ENCODE results near the gene ANKRD2. TPM values are rescaled to one million over a fixed set of nuclear protein-coding genes. Genes with fewer than 3 reads are reported as not detected.

ANKRD2 gene
- total and polyA plus RNA-seq, 2 donors (not counting 3 experiments of a cell fraction or from before 2014, with no cell fraction given): 1.6 to 1.8 TPM

DNA sequence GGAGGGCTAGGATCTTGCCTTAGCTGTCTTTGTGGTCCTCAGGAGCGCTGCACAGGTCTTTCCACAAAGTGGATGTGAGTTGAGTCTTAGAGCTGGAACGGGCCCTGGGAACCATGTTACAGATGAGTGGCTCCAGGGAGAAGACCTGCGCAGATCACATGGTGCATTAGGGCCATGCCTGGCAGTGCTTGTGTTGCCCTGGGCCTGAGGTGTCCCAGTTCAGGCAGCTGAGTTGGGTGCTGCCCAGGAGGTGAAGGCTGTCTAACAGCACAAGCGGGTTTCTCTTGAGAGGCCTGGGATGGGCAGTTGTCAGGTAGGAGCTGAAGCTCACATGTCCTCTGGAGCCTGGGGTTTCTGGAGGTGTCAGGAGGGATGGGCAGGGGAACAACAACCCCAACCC lies 33.7 kb upstream of the ANKRD2 start:
- Histone ChIP-seq H3K36me3 (ENCODE audit: control insufficient read depth in 2 of 2, extremely low read depth in 1 of 2, insufficient read depth in 2 of 2, low read length in 2 of 2) (no peaks in the 10 kb centered on the region), H3K27me3 (ENCODE audit: control insufficient read depth in 2 of 2, insufficient read depth in 2 of 2, low read length in 2 of 2) (no peaks in the 10 kb centered on the region), H3K27ac (ENCODE audit: insufficient read depth, low read depth, low read length) (peak overlapping the region; percentile 8), H3K9ac (replicated peaks; ENCODE audit: extremely low read depth, insufficient read depth, low read length) (no peak overlapping the region), H3K4me1 (ENCODE audit: control insufficient read depth, extremely low read depth, insufficient read depth, low read length) (peaks cover 44% of the 10 kb centered on the region), H2AFZ (ENCODE audit: low read depth, low read length) (no peak overlapping the region), H3K9me3 (replicated peaks; ENCODE audit: control insufficient read depth, insufficient read depth, low read length) (no peaks in the 10 kb centered on the region), H3K4me3 (replicated peaks in 1 of 3; ENCODE audit: insufficient read depth in 1 of 3, low read depth in 1 of 3, low read length in 3 of 3) (no peak overlapping the region), H3K9me1 (replicated peaks; ENCODE audit: control insufficient read depth, extremely low read depth, insufficient read depth, low read length) (no peaks in the 10 kb centered on the region), H4K20me1 (replicated peaks; ENCODE audit: control insufficient read depth, extremely low read depth, insufficient read depth, low read length) (no peaks in the 10 kb centered on the region), H3K4me2 (ENCODE audit: insufficient read depth, low read length) (no peak overlapping the region), H3K79me2 (ENCODE audit: control insufficient read depth, insufficient read depth, low read length) (peaks cover 4% of the 10 kb centered on the region)
- TF ChIP-seq FOS (IDR thresholded peaks at IDR 0.05; ENCODE audit: borderline replicate concordance, insufficient read depth, low read length) (no peak), MYC (IDR thresholded peaks at IDR 0.05; ENCODE audit: low read depth, low read length) (no peak), GATA2 (IDR thresholded peaks at IDR 0.05; ENCODE audit: insufficient read depth, insufficient read length, low read depth, low read length) (no peak), JUN (IDR thresholded peaks at IDR 0.05; ENCODE audit: borderline replicate concordance, insufficient read depth, insufficient read length, low read depth) (no peak), POLR2A (IDR thresholded peaks at IDR 0.05; ENCODE audit: low read depth, low read length) (no peak), POLR2AphosphoS5 (IDR thresholded peaks at IDR 0.05; ENCODE audit: insufficient read depth, low read depth, low read length) (no peak), EZH2 (IDR thresholded peaks at IDR 0.05; ENCODE audit: borderline replicate concordance, low read depth, low read length, severe bottlenecking) (no peak)
- TF ChIP-seq, protein P1, sequence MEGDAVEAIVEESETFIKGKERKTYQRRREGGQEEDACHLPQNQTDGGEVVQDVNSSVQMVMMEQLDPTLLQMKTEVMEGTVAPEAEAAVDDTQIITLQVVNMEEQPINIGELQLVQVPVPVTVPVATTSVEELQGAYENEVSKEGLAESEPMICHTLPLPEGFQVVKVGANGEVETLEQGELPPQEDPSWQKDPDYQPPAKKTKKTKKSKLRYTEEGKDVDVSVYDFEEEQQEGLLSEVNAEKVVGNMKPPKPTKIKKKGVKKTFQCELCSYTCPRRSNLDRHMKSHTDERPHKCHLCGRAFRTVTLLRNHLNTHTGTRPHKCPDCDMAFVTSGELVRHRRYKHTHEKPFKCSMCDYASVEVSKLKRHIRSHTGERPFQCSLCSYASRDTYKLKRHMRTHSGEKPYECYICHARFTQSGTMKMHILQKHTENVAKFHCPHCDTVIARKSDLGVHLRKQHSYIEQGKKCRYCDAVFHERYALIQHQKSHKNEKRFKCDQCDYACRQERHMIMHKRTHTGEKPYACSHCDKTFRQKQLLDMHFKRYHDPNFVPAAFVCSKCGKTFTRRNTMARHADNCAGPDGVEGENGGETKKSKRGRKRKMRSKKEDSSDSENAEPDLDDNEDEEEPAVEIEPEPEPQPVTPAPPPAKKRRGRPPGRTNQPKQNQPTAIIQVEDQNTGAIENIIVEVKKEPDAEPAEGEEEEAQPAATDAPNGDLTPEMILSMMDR (IDR thresholded peaks at IDR 0.05; ENCODE audit: extremely low read depth in 1 of 2, insufficient read depth in 1 of 2, low read depth in 1 of 2, low read length in 2 of 2): no peak
- TF ChIP-seq, protein P2, sequence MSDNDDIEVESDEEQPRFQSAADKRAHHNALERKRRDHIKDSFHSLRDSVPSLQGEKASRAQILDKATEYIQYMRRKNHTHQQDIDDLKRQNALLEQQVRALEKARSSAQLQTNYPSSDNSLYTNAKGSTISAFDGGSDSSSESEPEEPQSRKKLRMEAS (IDR thresholded peaks at IDR 0.05; ENCODE audit: insufficient read depth, insufficient read length): no peak
- BruUV-seq (replicated peaks): no TSS peak
- no peak for FAIRE-seq
- dilution Hi-C loops (cut with MboI; ENCODE audit: extremely low pct_ligation_motif_present, low sequenced_read_pairs) (no loop called here), intact Hi-C loops (cut with micrococcal nuclease) (no loop called here)
- ChIA-PET CTCF (interaction anchor here (0.9 to 6.6 kb wide), 7 partner anchors 14 to 74 kb away, joined by 3 to 93 read pairs (median 7); partner anchors contain the start of gene ANKRD2), POLR2A (no interaction called here)
- DNase-seq (ENCODE audit: low read depth, low spot score): no peak

Measured in endothelial cell of umbilical vein (primary cell).